ENCODE measurements around the gene GTF2IRD1. TPM values are rescaled to one million over a fixed set of nuclear protein-coding genes. Genes with fewer than 3 reads are reported as not detected.

GTF2IRD1 gene
- total RNA-seq, 1 experiment from 2014 or later, result 34.3 TPM

DNA sequence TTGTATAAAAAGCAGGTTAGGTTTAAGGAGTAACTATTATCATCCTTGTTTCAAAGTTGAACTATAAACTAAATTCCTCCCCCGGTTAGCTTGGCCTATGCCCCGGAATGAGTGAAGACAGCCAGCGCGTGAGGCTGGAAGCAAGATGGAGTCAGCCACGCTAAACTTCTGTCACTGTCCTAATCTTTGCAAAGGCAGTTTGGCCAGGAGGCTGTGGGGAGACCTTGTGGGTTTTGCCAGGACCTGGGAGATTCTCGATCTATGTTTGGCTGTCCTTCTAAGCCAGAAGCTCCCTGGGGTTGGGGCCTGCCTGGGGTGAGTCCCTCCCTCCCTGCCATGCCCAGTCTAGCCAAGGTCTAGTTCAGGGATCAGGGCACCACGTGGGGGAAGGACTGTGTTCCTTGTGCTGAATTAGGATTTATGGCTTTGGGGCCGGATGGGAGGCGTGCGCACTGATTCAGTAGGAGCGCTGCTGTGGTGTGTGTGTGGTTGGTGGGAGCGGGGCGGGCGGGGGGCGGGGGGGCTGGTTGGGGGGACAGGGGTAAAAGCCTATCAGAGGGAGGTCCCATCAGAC, 871 bp upstream of the GTF2IRD1 start:
- Histone ChIP-seq H4K8ac (replicated peaks; ENCODE audit: insufficient read length, low read depth, low read length) (no peak overlapping the region), H3K9me3 (ENCODE audit: control insufficient read depth, low read depth, low read length) (no peaks in the 10 kb centered on the region), H2AFZ (ENCODE audit: low read length) (no peak overlapping the region), H2BK15ac (ENCODE audit: low read depth, low read length) (no peak overlapping the region), H2BK120ac (ENCODE audit: low read depth, low read length, poor library complexity, severe bottlenecking) (no peak overlapping the region), H3K4ac (ENCODE audit: low read depth, low read length) (no peak overlapping the region), H3K79me1 (ENCODE audit: insufficient read depth, low read depth, low read length, poor library complexity, severe bottlenecking) (peaks cover 2% of the 10 kb centered on the region), H3K27ac (ENCODE audit: insufficient read length, low read depth, low read length) (no peak overlapping the region), H3K14ac (ENCODE audit: insufficient read depth, low read length) (peak overlapping the region; percentile 58; the same call in 1 of the 2 replicates), H2BK20ac (ENCODE audit: low read depth, low read length, poor library complexity, severe bottlenecking) (no peak overlapping the region), H3K56ac (ENCODE audit: insufficient read length, low read depth, low read length) (no peak overlapping the region), H3K23ac (ENCODE audit: insufficient read length, low read depth, low read length) (no peak overlapping the region), H3K79me2 (ENCODE audit: insufficient read depth, low read length) (peaks cover 7% of the 10 kb centered on the region; the same call in 1 of the 2 replicates), H3K18ac (ENCODE audit: insufficient read length, low read depth, low read length) (peak overlapping the region; percentile 66), H3K4me2 (ENCODE audit: insufficient read depth, insufficient read length, low read length) (peak overlapping the region; percentile 44), H4K20me1 (ENCODE audit: control insufficient read depth, insufficient read depth, insufficient read length) (no peaks in the 10 kb centered on the region), H3K27me3 (ENCODE audit: insufficient read depth, low read length) (no peaks in the 10 kb centered on the region), H2AK5ac (ENCODE audit: insufficient read length, low read length) (no peak overlapping the region), H2BK12ac (ENCODE audit: insufficient read length, low read depth, low read length) (no peak overlapping the region), H3K23me2 (ENCODE audit: insufficient read length, low read depth, low read length, poor library complexity, severe bottlenecking) (no peaks in the 10 kb centered on the region), H4K5ac (ENCODE audit: insufficient read length, low read depth, low read length) (no peak overlapping the region), H2BK5ac (ENCODE audit: insufficient read length, low read length) (no peak overlapping the region), H3T11ph (ENCODE audit: low read length) (no peak overlapping the region), H3K9ac (ENCODE audit: extremely low read depth, insufficient read length, low read length) (no peak overlapping the region), H3K4me1 (ENCODE audit: insufficient read depth, low read length) (no peaks in the 10 kb centered on the region; the same call in 1 of the 2 replicates), H4K91ac (ENCODE audit: insufficient read length, low read depth, low read length) (no peak overlapping the region)
- Mint-ChIP-seq H3K27me3 (ENCODE audit: low read depth) (peaks cover 3% of the 10 kb centered on the region), H3K4me1 (peaks cover 15 to 19% of the 10 kb centered on the region in 2 experiments), H3K27ac (peak overlapping the region in 2 of 3 experiments; percentile 16 to 53; a peak in 1 of 7 replicates), H3K9me3 (peaks cover 0 to 6% of the 10 kb centered on the region in 2 experiments; a peak in 3 of 5 replicates), H3K4me3 (peak overlapping the region; percentile 64 to 77), H3K36me3 (ENCODE audit: insufficient read depth in 1 of 3, low read depth in 3 of 3) (peaks cover 2 to 10% (median 6%) of the 10 kb centered on the region in 3 experiments; a peak in 5 of 7 replicates)
- WGBS (ENCODE audit: extremely low coverage, insufficient read length, low lambda C conversion rate), result no CpG with 5 or more reads among the region's 15 CpGs
- TF ChIP-seq, protein P1, sequence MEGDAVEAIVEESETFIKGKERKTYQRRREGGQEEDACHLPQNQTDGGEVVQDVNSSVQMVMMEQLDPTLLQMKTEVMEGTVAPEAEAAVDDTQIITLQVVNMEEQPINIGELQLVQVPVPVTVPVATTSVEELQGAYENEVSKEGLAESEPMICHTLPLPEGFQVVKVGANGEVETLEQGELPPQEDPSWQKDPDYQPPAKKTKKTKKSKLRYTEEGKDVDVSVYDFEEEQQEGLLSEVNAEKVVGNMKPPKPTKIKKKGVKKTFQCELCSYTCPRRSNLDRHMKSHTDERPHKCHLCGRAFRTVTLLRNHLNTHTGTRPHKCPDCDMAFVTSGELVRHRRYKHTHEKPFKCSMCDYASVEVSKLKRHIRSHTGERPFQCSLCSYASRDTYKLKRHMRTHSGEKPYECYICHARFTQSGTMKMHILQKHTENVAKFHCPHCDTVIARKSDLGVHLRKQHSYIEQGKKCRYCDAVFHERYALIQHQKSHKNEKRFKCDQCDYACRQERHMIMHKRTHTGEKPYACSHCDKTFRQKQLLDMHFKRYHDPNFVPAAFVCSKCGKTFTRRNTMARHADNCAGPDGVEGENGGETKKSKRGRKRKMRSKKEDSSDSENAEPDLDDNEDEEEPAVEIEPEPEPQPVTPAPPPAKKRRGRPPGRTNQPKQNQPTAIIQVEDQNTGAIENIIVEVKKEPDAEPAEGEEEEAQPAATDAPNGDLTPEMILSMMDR (conservative IDR thresholded peaks at IDR 0.05), result no peak
- DNase-seq, result no peak

Data from H9 (cell line).